HS-5 (cell line): ENCODE data around the gene AMH.

Experiments
- DNase-seq: peaks from one replicate; pipeline ENCODE4 v3.0.0-alpha.2; 2012; ENCODE audit warnings: low read depth

AMH gene

DNA sequence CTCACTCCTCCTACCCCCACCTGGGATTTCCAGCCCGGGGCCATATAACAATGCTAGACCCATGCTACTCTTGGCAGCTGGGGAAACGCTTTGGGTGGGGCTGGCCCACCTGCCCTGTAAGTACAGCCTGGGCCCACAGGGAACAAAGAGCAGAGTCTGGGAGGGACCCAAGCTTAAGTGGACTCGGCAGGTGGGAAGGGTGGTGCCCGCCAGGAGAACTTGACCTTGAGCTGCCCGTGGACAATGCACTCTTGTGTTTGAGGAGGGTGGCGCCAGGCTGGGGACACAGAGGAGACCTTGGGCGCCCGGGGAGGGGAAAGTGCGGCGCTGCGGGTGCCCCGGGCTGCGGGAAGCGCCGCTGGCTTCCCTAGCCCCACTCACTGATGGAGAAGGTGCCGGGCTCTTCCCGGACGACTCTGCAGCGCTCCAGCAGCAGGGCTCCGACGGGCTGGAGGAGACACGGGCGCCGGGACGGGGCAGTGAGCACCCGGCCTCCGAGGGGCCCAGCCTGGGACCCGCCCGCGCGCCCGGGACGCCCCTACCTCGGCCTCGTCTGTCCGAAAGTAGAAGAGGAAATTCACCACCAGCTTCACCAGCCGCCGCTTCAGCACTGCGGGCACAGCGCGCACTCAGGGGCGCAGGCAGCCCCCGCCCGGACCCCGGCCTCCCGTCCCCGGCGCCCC is 13.6 kb upstream of the AMH start:
- no peak for DNase-seq

DNA sequence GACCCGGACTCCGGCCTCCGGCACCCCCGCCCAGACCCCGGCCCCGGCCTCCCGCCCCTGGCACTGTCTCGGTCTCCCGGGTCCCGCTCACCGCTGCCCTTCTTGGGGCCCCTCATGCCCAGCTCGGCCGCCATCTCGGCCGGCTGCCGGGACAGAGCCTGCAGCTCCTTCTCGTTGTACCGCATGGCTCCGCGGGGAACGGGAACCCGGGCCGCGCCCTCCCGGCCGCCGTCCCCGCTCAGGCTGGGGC is 13.1 kb upstream of the AMH start:
- DNase-seq: no peak

DNA sequence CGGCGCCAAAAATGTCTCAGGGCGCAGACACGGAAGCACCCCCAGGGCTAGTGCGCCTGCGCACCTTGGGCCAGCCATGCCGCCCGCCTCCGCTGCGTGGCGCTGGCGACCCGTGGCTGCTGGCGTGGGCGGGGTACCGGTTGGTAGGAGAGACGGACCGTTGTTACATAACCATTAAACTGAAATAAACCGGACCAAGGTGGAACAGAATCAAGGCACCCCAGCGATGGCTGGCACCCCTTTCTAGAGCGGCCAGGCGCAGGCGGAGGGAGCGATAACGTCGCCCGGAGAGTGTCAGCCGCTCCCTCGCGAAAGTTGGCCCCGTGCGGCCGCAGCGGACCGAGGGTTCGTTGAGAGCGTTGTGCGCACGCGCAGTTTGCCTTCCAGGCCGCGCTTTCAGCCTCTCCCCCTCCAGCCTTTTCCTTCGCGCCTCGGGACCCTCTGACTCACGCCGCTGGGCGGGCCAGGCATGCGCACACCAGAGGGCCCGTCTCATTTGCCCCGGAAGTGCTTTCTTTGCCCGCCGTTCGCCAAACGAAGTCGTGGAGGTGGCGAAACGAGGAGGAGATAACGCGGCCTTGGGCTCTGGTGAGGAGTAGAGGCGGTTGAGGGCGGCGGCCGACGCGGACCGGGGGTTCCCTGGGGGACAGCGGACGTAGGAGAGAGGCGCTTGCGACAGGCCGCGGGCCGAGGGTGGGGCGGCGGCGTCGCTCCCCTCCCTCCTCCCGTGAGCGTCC is 12.6 kb upstream of the AMH start, which contains the start of the genes PLEKHJ1 and SF3A2:
TSS of gene PLEKHJ1 (minus strand) at position 16 of the 737 bp plus-strand sequence. CDS start 81 bp downstream, outside the sequence.
TSS of gene SF3A2 (plus strand) at position 511 of the 737 bp plus-strand sequence. CDS start 6,595 bp downstream, outside the sequence.
- peak; percentile 84 for DNase-seq

DNA sequence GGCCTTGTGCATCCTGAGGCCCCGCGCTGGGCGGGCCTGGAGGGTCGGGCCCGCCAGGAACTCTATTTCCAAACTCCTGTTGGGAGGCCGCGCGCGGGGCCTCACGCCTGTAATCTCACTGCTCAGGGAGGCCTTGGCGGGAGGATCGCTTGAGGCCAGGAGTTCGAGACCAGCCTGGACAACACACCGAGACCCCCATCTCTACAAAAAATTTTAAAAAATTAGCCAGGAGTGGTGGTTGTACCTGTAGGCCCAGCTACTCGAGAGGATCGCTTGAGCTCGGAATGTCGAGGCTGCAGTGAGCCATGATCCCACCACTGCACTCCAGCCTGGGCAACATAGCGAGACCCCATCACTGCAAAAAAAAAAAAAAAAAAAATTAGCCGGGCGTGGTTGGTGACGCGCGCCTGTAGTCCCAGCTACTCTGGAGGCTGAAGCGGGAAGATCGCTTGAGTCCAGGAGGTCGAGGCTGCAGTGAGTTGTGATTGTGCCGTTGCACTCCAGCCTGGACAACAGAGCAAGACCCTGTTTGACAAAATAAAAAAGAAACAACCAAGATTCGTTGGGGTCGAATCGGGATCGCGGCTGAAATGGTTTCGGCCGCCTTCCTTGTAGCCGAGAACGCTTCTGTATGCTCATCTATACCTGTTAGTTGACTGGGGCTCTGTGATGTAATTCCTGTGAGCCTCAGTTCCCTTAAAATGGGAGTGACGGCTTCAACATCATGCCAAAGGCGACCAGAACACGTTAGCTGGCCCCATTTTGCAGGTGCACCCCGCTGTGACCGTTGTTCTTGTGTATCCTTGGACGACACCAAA is 11.9 kb upstream of the AMH start:
- DNase-seq: no peak

DNA sequence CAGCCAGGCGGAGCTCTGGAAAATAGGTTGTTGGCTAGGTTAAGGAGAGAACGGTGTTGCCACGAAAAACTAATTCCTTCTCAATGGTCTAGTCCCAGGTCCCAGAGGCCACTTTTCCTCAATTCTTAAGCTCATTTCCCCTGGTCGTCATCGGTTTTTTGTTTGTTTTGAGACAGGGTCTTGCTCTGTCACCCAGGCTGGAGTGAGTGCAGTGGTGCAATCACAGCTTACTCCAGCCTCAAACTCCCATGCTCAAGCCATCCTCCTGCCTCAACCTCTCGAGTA is 11.3 kb upstream of the AMH start:
- DNase-seq: no peak

DNA sequence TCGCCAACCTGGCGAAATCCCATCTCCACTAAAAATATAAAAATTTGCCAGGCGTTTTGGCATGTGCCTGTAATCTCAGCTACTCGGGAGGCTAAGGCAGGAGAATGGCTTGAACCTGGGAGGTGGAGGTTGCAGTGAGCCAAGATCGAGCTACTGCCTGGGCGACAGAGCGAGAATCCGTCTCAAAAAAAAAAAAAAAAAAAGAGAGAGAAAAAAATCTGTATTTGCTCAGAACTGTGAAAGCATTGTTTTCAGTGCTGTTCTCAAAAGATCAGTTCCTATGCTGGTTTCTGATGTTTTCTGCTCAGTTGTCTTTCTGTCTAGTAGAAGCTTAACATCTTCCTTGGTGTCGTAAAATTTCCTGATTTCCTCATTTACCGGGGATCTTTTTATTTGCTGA is 9.9 kb upstream of the AMH start:
- DNase-seq: no peak

DNA sequence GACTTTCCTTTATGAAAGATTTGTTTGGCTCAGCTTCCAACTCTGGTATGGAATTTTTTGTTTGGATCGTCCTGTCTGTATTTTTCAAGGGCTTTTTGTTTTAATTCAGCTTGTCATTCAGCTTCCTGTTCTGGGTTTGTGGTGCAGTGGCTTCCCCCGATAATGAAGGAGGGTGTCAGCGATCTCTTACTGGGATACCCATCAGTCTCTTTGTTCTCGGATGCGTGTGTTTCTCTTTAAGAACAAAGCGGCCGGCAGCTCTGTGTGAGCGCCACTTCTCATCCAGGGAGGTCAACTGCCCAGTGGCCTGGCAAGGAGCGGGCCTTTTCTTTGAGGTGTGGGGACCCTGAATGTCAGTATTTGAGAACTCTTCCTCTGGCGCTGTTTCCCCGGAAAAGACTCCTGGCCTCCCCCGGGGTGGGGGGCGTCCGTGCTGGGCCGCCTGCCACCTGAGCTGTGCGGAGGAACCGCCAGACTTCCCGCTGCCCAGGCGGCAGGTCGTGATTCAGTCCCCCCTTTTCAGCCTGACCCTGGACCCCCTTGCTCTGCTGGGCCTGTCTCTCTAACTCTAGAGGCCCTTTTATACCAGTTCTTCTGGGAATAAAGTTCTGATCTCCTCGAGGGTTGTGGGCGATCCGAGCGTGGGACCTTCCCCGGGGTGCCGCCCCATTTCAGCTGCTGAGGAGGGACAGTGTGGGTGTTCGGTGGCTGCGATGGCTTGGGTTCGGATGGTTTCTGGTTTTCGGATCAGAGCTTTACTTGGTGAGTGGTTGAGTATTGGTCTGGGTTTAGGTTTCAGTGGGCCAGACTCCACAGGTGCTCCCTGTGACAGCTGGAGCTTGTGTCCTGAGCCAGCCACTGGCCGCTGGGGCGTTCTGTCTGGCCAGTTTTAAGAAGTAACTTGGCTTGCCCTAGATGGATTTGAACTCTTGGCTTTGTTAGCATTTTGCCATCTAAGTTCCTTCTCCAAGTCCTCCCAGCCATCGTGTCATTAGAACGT is 9.1 kb upstream of the AMH start:
- no peak for DNase-seq

DNA sequence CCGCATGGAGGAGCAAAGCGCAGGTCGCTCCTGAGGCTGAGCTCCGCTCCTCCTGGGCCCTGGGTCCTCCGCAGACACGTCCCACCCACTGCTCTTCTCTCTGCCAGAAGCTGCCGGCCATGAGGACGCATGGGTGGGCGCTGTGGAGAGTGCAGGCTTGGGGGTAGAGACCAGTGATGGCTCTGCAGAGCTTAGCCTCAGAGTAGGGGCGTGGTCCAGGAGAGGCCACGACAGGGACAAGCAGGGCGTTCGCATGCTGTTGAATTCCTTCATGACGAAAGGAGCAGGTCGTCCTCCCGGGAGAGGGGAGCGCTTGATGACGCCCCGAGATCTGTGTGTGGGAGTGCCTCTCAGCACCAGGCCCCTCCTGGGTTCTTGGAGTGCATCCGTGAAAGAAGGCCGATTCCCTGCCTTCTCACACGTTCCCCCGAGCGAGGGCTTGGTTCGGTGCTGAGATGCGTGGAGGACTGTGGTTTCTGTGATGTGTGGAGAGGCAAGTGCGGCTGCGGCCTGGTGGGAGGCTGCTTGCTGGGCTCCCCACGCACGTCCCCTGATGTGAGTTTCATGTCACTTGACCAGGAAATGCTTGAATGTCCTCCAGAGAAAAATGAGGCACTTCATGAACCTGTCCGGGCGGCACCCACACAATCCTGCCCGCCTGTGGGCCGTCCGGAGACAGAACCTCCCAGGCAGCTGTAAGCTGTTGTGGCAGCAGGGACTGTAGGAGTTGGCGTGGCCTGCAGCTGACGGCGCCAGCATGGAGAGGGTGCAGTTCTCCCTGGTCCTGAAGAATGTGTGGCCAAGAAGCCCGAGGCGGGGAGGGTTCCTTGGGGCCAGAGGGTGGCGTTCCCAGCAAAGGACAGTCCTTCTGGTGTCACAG is 8.0 kb upstream of the AMH start:
- DNase-seq: no peak

DNA sequence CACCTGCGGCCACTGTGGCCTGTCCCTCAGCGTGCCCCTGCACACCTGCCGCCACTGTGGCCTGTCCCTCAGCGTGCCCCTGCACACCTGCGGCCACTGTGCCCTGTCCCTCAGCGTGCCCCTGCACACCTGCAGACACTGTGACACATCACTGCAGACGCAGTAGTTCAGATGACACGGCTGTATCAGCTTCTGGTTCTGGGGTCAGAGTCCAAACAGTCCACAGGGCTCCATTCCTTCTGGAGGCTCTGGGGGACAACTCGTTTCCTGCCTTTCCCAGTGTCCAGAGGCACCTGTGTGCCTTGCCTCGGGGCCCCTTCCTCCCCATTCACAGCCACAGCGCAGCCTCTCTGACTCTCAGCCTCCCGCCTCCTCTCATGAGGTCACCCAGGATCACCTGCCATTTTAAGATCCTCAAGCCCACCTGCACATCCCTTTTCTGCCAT is 7.0 kb upstream of the AMH start:
- DNase-seq: no peak

DNA sequence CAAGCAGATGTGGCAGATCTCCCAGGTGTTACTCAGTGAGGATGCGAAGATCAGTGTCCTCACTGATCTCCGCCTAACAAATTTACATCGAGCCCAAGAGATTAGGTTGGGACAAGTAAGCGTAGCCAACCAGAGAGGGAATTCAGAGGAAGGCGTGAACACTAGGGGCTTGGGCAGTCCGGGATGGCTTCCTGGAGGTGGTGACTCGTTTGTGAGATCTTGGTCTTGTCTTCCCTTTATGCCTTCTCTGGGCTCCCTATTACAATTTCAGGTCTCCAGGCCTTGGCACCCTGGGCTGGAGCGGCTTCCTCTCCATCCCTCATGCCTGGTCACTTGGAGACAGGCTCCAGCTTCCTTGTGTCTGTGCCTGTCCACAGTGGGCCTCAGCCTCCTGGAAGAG is 6.3 kb upstream of the AMH start:
- DNase-seq: no peak

DNA sequence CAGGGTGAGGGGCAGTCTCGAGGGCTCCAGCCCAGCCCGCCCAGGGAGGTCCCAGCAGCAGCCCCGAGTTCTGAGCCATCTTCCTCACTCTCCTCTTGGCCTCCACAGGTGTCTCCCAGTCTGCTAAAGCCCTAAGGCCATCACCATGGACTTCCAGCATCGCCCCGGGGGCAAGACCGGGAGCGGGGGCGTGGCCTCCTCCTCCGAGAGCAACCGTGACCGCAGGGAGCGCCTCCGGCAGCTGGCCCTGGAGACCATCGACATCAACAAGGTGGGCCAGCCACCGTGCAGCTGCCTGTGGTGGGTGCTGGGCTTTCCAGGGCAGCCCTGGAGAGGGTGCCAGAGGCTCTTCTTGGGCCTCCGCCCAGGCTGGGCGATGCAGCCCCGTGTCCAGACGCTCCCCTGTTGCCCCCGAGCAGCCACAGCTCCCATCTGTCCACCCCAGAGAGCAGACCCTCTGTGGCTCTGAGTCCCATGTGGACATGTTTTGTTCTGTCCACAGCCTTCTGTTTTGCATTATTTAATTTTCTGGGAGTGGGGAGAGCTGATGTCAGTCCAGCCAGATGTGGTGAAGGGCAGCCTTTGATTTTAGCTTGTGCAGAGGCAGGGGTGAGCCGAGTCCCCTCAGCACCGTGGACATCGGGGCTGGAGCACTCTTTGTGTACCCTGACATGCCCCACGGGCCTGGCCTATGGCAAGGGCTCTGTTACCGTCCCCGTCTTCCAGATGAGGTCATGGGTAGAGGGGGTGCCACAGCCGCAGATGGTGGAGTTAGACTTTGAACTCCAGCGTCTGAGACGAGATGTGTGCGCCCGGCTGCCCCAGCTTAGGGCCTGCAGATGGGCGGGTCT is 5.6 kb upstream of the AMH start:
- DNase-seq: no peak

DNA sequence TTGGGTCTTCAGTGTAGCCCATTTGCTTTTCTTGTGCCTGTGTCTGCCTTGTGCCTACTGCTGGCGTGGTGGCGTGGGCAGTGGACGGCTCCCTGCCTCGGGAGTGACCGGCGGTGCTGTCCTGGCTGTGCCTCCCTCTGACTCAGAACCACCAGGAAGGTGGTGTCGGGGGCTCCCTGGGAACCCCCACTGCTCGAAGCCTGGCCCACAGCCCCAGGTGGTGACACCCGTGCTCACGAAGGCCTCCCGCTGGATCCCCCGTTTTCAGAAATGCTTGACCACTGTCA is 5.1 kb upstream of the AMH start:
- DNase-seq: no peak

DNA sequence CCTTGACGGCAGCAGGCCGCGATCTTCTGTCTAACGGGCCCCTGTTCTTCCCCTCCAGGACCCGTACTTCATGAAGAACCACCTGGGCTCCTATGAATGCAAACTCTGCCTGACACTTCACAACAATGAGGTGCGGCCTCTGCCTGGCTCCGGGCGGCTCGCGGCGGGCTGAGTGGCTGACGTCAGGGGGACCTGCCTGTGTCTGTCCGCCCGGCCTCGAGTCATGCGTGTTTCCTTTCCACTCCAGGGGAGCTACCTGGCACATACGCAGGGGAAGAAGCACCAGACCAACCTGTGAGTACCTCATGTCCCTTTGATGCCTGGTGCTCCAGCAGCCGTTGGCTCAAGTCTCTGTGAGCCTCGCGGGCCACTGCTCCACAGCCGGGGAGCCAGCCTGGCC is 4.6 kb upstream of the AMH start:
- DNase-seq: no peak

DNA sequence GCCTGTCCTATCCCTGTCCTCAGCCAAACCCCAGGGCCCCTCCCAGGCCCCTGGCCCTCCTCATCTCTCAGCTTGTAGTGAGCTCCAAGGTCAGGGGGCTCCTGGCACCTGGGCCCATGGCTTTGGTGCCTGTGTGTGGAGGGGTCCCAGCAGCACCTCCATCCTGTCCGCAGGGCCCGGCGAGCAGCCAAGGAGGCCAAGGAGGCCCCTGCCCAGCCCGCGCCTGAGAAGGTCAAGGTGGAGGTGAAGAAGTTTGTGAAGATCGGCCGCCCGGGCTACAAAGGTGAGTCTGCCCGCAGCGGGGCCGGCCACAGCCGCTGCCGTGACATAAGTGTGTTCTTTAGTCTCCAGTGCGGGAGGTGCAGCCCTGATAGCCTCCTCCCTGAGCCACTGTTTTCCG is 3.9 kb upstream of the AMH start:
- DNase-seq: no peak

DNA sequence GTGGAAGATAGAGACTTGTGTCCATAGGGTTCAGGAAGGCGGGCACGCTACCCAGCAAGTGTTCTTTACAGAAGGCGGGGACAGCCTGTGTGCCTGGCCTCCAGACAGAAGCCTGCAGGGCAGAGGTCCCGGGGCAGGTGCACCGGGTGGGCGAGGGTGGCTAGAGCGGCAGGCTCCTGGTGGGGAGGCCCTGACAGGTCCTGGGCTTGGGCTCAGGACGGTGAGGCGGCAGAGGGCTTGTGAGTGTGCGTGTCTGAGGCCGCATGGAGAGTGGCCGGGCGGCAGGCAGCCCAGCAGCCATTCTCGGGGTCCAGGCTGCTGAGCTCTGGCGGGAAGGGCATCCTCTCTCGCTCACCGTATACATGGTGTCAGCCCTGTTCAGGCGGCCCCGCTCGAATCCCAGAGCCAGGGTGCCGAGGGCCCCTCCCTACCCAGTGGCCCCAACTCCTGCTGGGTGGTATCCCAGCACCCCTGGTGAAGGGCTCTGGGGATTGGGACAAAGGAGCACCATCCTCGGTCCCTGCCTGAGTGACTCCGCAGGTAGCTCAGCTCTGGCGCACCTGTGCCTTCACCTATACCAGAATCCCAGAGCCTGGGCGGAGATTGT is 3.0 kb upstream of the AMH start:
- DNase-seq: no peak

DNA sequence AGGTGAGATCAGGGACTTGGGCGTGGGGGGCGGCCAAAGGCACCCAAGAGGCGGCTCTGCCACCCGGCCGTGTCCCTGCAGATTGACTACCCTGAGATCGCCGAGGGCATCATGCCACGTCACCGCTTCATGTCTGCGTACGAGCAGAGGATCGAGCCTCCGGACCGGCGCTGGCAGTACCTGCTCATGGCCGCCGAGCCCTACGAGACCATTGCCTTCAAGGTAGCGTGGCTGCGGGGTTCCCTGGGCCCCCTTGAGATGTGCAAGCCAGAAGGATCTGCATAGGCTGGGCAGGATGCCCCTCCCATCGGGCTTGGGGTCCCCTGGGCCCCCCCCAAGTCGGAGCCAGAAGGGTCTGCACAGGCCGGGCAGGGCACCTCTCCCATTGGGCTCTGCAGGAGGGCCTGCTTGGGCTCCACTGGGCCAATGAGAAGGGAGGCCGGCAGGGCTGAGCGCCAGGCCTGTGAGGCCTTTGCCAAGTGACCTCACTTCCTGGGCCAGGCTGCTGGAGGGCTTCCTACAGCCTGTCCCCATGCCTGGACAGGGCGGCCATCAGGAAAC is 2.2 kb upstream of the AMH start:
- DNase-seq: no peak

DNA sequence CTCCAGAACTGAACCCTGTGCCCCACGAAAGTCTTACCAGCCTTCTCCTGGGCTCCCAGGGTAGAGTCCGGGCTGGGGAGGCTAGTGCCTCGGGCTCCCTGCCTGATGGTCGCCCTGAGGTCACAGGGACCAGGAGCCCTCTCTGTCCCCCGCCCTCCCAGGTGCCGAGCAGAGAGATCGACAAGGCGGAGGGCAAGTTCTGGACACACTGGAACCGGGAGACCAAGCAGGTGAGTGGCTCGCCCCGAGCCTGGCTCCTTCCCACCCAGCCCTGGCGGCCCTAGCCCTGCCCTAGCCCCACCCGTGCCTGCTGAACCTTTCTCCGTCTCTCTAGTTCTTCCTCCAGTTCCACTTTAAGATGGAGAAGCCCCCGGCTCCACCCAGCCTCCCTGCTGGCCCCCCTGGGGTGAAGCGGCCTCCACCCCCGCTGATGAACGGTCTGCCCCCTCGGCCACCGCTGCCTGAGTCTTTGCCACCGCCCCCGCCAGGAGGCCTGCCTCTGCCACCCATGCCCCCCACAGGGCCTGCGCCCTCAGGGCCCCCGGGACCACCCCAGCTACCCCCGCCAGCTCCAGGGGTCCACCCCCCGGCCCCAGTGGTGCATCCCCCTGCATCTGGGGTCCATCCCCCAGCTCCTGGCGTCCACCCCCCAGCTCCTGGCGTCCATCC is 1.6 kb upstream of the AMH start:
- no peak for DNase-seq

DNA sequence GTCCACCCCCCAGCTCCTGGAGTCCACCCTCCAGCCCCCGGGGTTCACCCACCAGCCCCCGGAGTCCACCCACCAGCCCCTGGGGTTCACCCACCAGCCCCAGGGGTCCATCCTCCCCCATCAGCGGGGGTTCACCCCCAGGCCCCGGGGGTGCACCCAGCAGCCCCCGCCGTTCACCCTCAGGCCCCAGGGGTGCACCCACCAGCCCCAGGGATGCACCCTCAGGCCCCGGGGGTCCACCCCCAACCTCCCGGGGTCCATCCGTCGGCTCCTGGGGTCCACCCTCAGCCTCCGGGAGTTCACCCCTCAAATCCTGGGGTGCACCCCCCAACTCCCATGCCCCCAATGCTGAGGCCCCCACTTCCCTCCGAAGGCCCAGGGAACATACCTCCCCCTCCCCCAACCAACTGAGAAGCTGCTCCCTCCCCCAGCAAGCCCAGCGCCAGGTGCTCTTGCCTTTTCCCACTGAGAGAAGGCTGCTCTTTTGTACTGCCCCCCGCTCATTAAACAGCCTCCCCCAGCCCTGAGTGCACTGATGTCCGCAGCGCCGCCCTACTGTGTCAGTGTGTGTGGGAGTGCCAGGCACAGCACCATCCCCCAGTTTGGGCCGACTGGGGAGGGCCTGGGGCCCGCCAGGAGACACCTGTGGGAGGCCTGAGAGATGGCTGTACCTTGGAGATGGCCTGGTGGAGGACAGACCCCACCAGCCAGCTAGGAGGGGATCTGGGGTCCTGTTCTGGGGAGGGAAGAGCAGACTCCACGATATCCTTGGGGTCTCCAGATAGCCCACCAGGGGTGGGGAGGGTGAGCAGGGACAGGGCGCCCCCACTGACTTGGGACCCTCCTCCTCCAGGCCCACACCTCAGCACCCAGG is 750 bp upstream of the AMH start:
- no peak for DNase-seq
